Measurements from ENCODE around the gene POU2AF2.

- TF ChIP-seq EP300 (IDR thresholded peaks at IDR 0.05) (no peak), POLR2AphosphoS5 (IDR thresholded peaks at IDR 0.05) (no peak), CTCF (IDR thresholded peaks at IDR 0.05) (no peak), POLR2A (IDR thresholded peaks at IDR 0.05) (no peak)
Observed at GRCh38 chr11:111231836-111232235, 13.7 kb upstream of the POU2AF2 start.
